SK-N-SH (cell line): Measurements from ENCODE around the gene GRAMD2A. TPM values are rescaled to one million over a fixed set of nuclear protein-coding genes. Genes with fewer than 3 reads are reported as not detected.
A peak's percentile ranks its signal among the peaks of the same experiment; 100 is the strongest.

Source experiments
- CTCF ChIA-PET: fragments of 300-600, 350-600 bp; formaldehyde crosslinking; extraction: SDS; loops from one replicate; lab custom pipeline; 2021; lab: Yijun Ruan, JAX
- POLR2A ChIA-PET: fragments of 350-600 bp; sonication (Branson Sonifier 250); formaldehyde crosslinking; extraction: SDS; loops from one replicate; lab custom pipeline; 2020; ENCODE audit warnings: antibody characterized with exemption, inconsistent platforms; lab: Yijun Ruan, JAX
- DNase-seq: peaks from one replicate; pipeline ENCODE4 v3.0.0; 2012
- H2AFZ ChIP-seq: fragments of 200-600 bp; sonication (generic); 2 replicates; pipeline ENCODE4 v1.8.1; 2016; ENCODE audit warnings: antibody characterized with exemption, mild to moderate bottlenecking, low read depth
- H3F3A ChIP-seq: fragments of 200-600 bp; sonication (generic); replicated peaks from 2 replicates; pipeline ENCODE3; 2016; ENCODE audit warnings: antibody characterized with exemption, mild to moderate bottlenecking; ENCODE audit not compliant: insufficient read depth
- H3K27ac ChIP-seq, 2 experiments: fragments of 200-500 bp in 1 of 2; fragments of 200-600 bp in 1 of 2; sonication (Bioruptor generic) in 1 of 2; sonication (generic), shearing (Covaris generic) in 1 of 2; 2 replicates each; pipeline versions ENCODE4 v1.5.1 to v1.6.1; 2014 to 2016; ENCODE audit warnings: low read depth in 2 of 2, inconsistent platforms in 1 of 2, low read length in 1 of 2, mild to moderate bottlenecking in 1 of 2, mixed read lengths in 1 of 2
- H3K27me3 ChIP-seq: fragments of 200-600 bp; sonication (generic), shearing (Covaris generic); 2 replicates; pipeline ENCODE4 v1.6.1; 2016; ENCODE audit warnings: mixed run types; ENCODE audit not compliant: insufficient read depth
- H3K36me3 ChIP-seq, 2 experiments: fragments of 200-500 bp in 1 of 2; fragments of 200-600 bp in 1 of 2; sonication (Bioruptor generic) in 1 of 2; sonication (generic) in 1 of 2; replicated peaks in 1 of 2; 2 replicates each; pipeline versions ENCODE3 to v1.5.1; 2014 to 2016; ENCODE audit warnings: low read length in 1 of 2, mild to moderate bottlenecking in 1 of 2; ENCODE audit not compliant: insufficient read depth in 2 of 2, control insufficient read depth in 1 of 2
- H3K4me1 ChIP-seq, 2 experiments: fragments of 200-500 bp in 1 of 2; fragments of 200-600 bp in 1 of 2; sonication (Bioruptor generic) in 1 of 2; sonication (generic), shearing (Covaris generic) in 1 of 2; 2 replicates each; pipeline versions ENCODE4 v1.5.1 to v1.6.1; 2014 to 2016; ENCODE audit warnings: low read depth in 1 of 2, low read length in 1 of 2, mixed run types in 1 of 2; ENCODE audit not compliant: insufficient read depth in 2 of 2, control insufficient read depth in 1 of 2
- H3K4me2 ChIP-seq: fragments of 200-600 bp; sonication (generic), shearing (Covaris generic); 2 replicates; pipeline ENCODE4 v1.6.1; 2017; ENCODE audit warnings: mixed run types
- H3K4me3 ChIP-seq, 2 experiments: fragments of 200-500 bp in 1 of 2; fragments of 200-600 bp in 1 of 2; sonication (Bioruptor generic) in 1 of 2; sonication (generic), shearing (Covaris generic) in 1 of 2; 2 replicates each; pipeline versions ENCODE4 v1.5.1 to v1.8.1; 2014 to 2016; ENCODE audit warnings: low read depth in 2 of 2, inconsistent platforms in 1 of 2, low read length in 1 of 2, mild to moderate bottlenecking in 1 of 2, mixed read lengths in 1 of 2, moderate library complexity in 1 of 2
- H3K79me2 ChIP-seq: fragments of 200-600 bp; sonication (generic); 2 replicates; pipeline ENCODE4 v1.8.1; 2017; ENCODE audit warnings: mild to moderate bottlenecking; ENCODE audit not compliant: insufficient read depth
- H3K9ac ChIP-seq: fragments of 200-600 bp; sonication (generic); 2 replicates; pipeline ENCODE4 v1.6.1; 2017; ENCODE audit warnings: mixed run types
- H3K9me2 ChIP-seq: fragments of 200-600 bp; sonication (generic); 2 replicates; pipeline ENCODE4 v1.6.1; 2017; ENCODE audit warnings: mixed run types
- H3K9me3 ChIP-seq: fragments of 200-600 bp; sonication (generic); 2 replicates; pipeline ENCODE4 v1.6.1; 2017; ENCODE audit warnings: mixed run types, mild to moderate bottlenecking, moderate library complexity
- H4K20me1 ChIP-seq: fragments of 200-600 bp; sonication (generic); 2 replicates; pipeline ENCODE4 v1.6.1; 2017; ENCODE audit warnings: mild to moderate bottlenecking, mixed run types; ENCODE audit not compliant: insufficient read depth
- CHD2 ChIP-seq: fragments of 150-350 bp; IDR thresholded peaks from 2 replicates; pipeline ENCODE4 v1.6.1; 2018; ENCODE audit warnings: low read length; ENCODE audit not compliant: partially characterized antibody
- EP300 ChIP-seq, 2 experiments: IDR thresholded peaks; 2 replicates each; pipeline versions ENCODE4 v1.4.0 to v1.6.1; 2012; ENCODE audit warnings: borderline replicate concordance in 1 of 2, low read depth in 1 of 2, low read length in 1 of 2
- FOSL2 ChIP-seq: IDR thresholded peaks from 2 replicates; pipeline ENCODE4 v1.4.0; 2012; ENCODE audit warnings: low read depth, mild to moderate bottlenecking, moderate library complexity, borderline replicate concordance
- FOXJ3 ChIP-seq: sonication (generic); formaldehyde crosslinking; IDR thresholded peaks from 2 replicates; pipeline ENCODE4 v1.5.1; 2020; ENCODE audit warnings: mild to moderate bottlenecking, missing genetic modification reagents
- FOXM1 ChIP-seq: IDR thresholded peaks from 2 replicates; pipeline ENCODE4 v1.4.0; 2012; ENCODE audit warnings: low read depth, mild to moderate bottlenecking
- GABPA ChIP-seq: IDR thresholded peaks from 2 replicates; pipeline ENCODE4 v1.4.0; 2012; ENCODE audit warnings: low read depth, mild to moderate bottlenecking
- GATA2 ChIP-seq: sonication (generic); formaldehyde crosslinking; IDR thresholded peaks from 2 replicates; pipeline ENCODE4 v1.5.0; 2020; ENCODE audit warnings: mild to moderate bottlenecking, missing genetic modification reagents
- JUND ChIP-seq: IDR thresholded peaks from 2 replicates; pipeline ENCODE4 v1.4.0; 2012
- MXI1 ChIP-seq: IDR thresholded peaks from 2 replicates; pipeline ENCODE4 v1.6.1; 2012; ENCODE audit warnings: mild to moderate bottlenecking, low read depth, low read length, improper control_type of control experiment
- NRF1 ChIP-seq: IDR thresholded peaks from 2 replicates; pipeline ENCODE4 v1.6.1; 2012; ENCODE audit warnings: low read depth, mild to moderate bottlenecking, low read length
- PBX3 ChIP-seq: IDR thresholded peaks from 2 replicates; pipeline ENCODE4; 2012
- RAD21 ChIP-seq: IDR thresholded peaks from 2 replicates; pipeline ENCODE4 v1.6.1; 2012; ENCODE audit warnings: mild to moderate bottlenecking, low read length
- RFX5 ChIP-seq: IDR thresholded peaks from 2 replicates; pipeline ENCODE4 v1.6.1; 2012; ENCODE audit warnings: mild to moderate bottlenecking, improper control_type of control experiment, low read length
- RXRA ChIP-seq: IDR thresholded peaks from 2 replicates; pipeline ENCODE4 v1.4.0; 2012; ENCODE audit warnings: low read depth, mild to moderate bottlenecking, borderline replicate concordance
- SIN3A ChIP-seq: IDR thresholded peaks from 2 replicates; pipeline ENCODE4 v1.6.1; 2012; ENCODE audit warnings: low read depth, mild to moderate bottlenecking, low read length, moderate library complexity, borderline replicate concordance
- SMC3 ChIP-seq: IDR thresholded peaks from 2 replicates; pipeline ENCODE4 v1.6.1; 2012; ENCODE audit warnings: low read depth, low read length, improper control_type of control experiment
- TAF1 ChIP-seq: IDR thresholded peaks from 2 replicates; pipeline ENCODE4 v1.6.1; 2012; ENCODE audit warnings: low read depth, mild to moderate bottlenecking, low read length, moderate library complexity, borderline replicate concordance
- TCF12 ChIP-seq: IDR thresholded peaks from 2 replicates; pipeline ENCODE4 v1.4.0; 2012
- TEAD4 ChIP-seq: IDR thresholded peaks from 2 replicates; pipeline ENCODE4 v1.4.0; 2012; ENCODE audit warnings: mild to moderate bottlenecking, borderline replicate concordance; ENCODE audit not compliant: insufficient read depth
- YY1 ChIP-seq: IDR thresholded peaks from 2 replicates; pipeline ENCODE4 v1.4.0; 2012; ENCODE audit warnings: low read depth, mild to moderate bottlenecking
- WGBS: methylation state at CpG from one replicate; pipeline ENCODE4 v1.1.6; 2017; ENCODE audit warnings: low lambda C conversion rate; 5-methylcytosine and 5-hydroxymethylcytosine counted together
- polyA plus RNA-seq, 3 experiments: library from polyadenylated mRNA; depleted of rRNA; stranded (reverse); fragments of >200 nt; gene quantifications; 2 replicates each; pipeline ENCODE4 v1.2.3, GENCODE V29; 2012
- TF ChIP-seq, protein P1 (sequence below): IDR thresholded peaks from 2 replicates; pipeline ENCODE4 v1.4.0; 2012; ENCODE audit warnings: low read depth, borderline replicate concordance
- TF ChIP-seq, protein P2 (sequence below): fragments of 150-350 bp; IDR thresholded peaks from 2 replicates; pipeline ENCODE4 v1.6.1; 2017; ENCODE audit warnings: antibody characterized with exemption, low read length, low read depth, borderline replicate concordance
- TF ChIP-seq, protein P3 (sequence below): IDR thresholded peaks from 2 replicates; pipeline ENCODE4 v1.4.0; 2012; ENCODE audit warnings: low read depth

Gene GRAMD2A
- polyA plus RNA-seq, 1 of the 3 experiments (the other 2 are of a cell fraction): 0.10 TPM

- peaks cover 15 to 44% of the 10 kb centered on the region in 2 experiments for H3K36me3 ChIP-seq
- no peaks in the 10 kb centered on the region for H4K20me1 ChIP-seq
- H3K4me1 ChIP-seq: peaks cover 4 to 17% of the 10 kb centered on the region in 2 experiments; a peak in 3 of 4 replicates
- H3K9ac ChIP-seq: no peak overlapping the region
- CTCF ChIA-PET: interaction anchor here (0.5 to 1.7 kb wide), 4 partner anchors 13 to 267 kb away, joined by 3 to 5 read pairs (median 4); no protein-coding TSS in a partner anchor
- H3F3A ChIP-seq: peaks cover 25% of the 10 kb centered on the region
- H3K27me3 ChIP-seq: no peaks in the 10 kb centered on the region
- no peak overlapping the region for H3K27ac ChIP-seq
- TF ChIP-seq TAF1 (no peak), MXI1 (no peak), TCF12 (no peak), CHD2 (no peak), JUND (no peak), PBX3 (no peak), RFX5 (no peak), RAD21 (no peak), RXRA (no peak), FOXJ3 (CRISPR knock-in tag) (no peak), EP300 (IDR thresholded peaks at IDR 0.05; ENCODE audit: borderline replicate concordance in 1 of 2, low read depth in 1 of 2, low read length in 1 of 2) (no peak)
- TF ChIP-seq, protein P1, sequence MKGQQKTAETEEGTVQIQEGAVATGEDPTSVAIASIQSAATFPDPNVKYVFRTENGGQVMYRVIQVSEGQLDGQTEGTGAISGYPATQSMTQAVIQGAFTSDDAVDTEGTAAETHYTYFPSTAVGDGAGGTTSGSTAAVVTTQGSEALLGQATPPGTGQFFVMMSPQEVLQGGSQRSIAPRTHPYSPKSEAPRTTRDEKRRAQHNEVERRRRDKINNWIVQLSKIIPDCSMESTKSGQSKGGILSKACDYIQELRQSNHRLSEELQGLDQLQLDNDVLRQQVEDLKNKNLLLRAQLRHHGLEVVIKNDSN: no peak
- TF ChIP-seq, protein P2, sequence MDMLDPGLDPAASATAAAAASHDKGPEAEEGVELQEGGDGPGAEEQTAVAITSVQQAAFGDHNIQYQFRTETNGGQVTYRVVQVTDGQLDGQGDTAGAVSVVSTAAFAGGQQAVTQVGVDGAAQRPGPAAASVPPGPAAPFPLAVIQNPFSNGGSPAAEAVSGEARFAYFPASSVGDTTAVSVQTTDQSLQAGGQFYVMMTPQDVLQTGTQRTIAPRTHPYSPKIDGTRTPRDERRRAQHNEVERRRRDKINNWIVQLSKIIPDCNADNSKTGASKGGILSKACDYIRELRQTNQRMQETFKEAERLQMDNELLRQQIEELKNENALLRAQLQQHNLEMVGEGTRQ: no peak
- no peak overlapping the region for H3K4me3 ChIP-seq
- H3K79me2 ChIP-seq: peaks cover 18% of the 10 kb centered on the region
- DNase-seq: no peak
- H3K9me2 ChIP-seq: no peaks in the 10 kb centered on the region
- no peaks in the 10 kb centered on the region for H3K9me3 ChIP-seq
- POLR2A ChIA-PET: interaction anchor here (1.5 kb wide), 1 partner anchor 9 kb away, joined by 4 read pairs; the partner anchor contains the start of gene PKM
- no peak overlapping the region for H3K4me2 ChIP-seq
- H2AFZ ChIP-seq: no peak overlapping the region
Observed at GRCh38 chr15:72239652-72240051, 42.1 kb upstream of the GRAMD2A start.

GRCh38 chr15:72238586-72238985, 41.0 kb upstream of the GRAMD2A start:
- TF ChIP-seq, protein P3, sequence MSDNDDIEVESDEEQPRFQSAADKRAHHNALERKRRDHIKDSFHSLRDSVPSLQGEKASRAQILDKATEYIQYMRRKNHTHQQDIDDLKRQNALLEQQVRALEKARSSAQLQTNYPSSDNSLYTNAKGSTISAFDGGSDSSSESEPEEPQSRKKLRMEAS: no peak
- no peak for TF ChIP-seq EP300 (IDR thresholded peaks at IDR 0.05; ENCODE audit: borderline replicate concordance in 1 of 2, low read depth in 1 of 2, low read length in 1 of 2)
- no peak for TF ChIP-seq NRF1
- TF ChIP-seq GABPA: no peak
- TF ChIP-seq YY1: no peak
- no peak for TF ChIP-seq FOXM1
- no peak for TF ChIP-seq PBX3
- TF ChIP-seq TEAD4: no peak
- TF ChIP-seq GATA2 (CRISPR knock-in tag): no peak
- TF ChIP-seq SIN3A: no peak
- no peak for TF ChIP-seq FOSL2
- TF ChIP-seq RXRA: no peak
- no peak for TF ChIP-seq SMC3
- TF ChIP-seq, all 33 proteins: peak for 0
- ChIA-PET POLR2A (interaction anchor here (1.5 kb wide), 1 partner anchor 8 kb away, joined by 4 read pairs; the partner anchor contains the start of gene PKM), CTCF (no interaction called here)
- no peak for DNase-seq
- Histone ChIP-seq H3K9me3 (no peaks in the 10 kb centered on the region), H3K9me2 (no peaks in the 10 kb centered on the region), H3K4me3 (no peak overlapping the region), H3K4me2 (no peak overlapping the region), H3K9ac (no peak overlapping the region), H3K79me2 (peaks cover 20% of the 10 kb centered on the region), H3K27ac (peak overlapping the region; percentile 12 to 99; a peak in 2 of 4 replicates), H3K27me3 (no peaks in the 10 kb centered on the region), H2AFZ (no peak overlapping the region), H3K4me1 (peaks cover 4 to 17% of the 10 kb centered on the region in 2 experiments; a peak in 3 of 4 replicates), H3F3A (peaks cover 25% of the 10 kb centered on the region), H4K20me1 (no peaks in the 10 kb centered on the region), H3K36me3 (peaks cover 15 to 34% of the 10 kb centered on the region in 2 experiments)
- 93% methylated on average over 3 of the region's 3 CpGs for WGBS
